Measurements from ENCODE around the gene PDZD2.

DNA sequence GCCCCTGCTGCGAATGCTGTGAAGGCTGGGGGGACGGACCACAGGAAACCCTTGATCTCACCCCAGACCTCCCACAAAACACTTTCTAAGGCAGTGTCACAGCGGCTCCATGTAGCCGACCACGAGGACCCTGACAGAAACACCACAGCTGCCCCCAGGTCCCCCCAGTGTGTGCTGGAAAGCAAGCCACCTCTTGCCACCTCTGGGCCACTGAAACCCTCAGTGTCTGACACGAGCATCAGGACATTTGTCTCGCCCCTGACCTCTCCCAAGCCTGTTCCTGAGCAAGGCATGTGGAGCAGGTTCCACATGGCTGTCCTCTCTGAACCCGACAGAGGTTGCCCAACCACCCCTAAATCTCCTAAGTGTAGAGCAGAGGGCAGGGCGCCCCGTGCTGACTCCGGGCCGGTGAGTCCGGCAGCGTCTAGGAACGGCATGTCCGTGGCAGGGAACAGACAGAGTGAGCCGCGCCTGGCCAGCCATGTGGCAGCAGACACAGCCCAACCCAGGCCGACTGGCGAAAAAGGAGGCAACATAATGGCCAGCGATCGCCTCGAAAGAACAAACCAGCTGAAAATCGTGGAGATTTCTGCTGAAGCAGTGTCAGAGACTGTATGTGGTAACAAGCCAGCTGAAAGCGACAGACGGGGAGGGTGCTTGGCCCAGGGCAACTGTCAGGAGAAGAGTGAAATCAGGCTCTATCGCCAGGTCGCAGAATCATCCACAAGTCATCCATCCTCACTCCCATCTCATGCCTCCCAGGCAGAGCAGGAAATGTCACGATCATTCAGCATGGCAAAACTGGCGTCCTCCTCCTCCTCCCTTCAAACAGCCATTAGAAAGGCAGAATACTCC lies 450.4 kb downstream of the PDZD2 start:
- TF ChIP-seq, protein P1, sequence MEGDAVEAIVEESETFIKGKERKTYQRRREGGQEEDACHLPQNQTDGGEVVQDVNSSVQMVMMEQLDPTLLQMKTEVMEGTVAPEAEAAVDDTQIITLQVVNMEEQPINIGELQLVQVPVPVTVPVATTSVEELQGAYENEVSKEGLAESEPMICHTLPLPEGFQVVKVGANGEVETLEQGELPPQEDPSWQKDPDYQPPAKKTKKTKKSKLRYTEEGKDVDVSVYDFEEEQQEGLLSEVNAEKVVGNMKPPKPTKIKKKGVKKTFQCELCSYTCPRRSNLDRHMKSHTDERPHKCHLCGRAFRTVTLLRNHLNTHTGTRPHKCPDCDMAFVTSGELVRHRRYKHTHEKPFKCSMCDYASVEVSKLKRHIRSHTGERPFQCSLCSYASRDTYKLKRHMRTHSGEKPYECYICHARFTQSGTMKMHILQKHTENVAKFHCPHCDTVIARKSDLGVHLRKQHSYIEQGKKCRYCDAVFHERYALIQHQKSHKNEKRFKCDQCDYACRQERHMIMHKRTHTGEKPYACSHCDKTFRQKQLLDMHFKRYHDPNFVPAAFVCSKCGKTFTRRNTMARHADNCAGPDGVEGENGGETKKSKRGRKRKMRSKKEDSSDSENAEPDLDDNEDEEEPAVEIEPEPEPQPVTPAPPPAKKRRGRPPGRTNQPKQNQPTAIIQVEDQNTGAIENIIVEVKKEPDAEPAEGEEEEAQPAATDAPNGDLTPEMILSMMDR (conservative IDR thresholded peaks at IDR 0.05), result no peak
- no peak for TF ChIP-seq EZH2 (IDR thresholded peaks at IDR 0.05; ENCODE audit: low read depth)

All from PC-9 (cell line).